GM10248 (cell line): ENCODE data around the gene PDE4B.
"Not testable (repeated sequence)": the region's sequence is repeated elsewhere in the genome, so short reads cannot be mapped to it uniquely, and the experiment has no call there.

ENCODE experiments used
- CTCF ChIA-PET: fragments of 300-600 bp; sonication (Branson Sonifier 250); formaldehyde crosslinking; extraction: SDS; loops from one replicate; lab custom pipeline; 2021; ENCODE audit warnings: antibody characterized with exemption; lab: Yijun Ruan, JAX
- POLR2A ChIA-PET: fragments of 350-650 bp; sonication (Branson Sonifier 250); formaldehyde crosslinking; extraction: SDS; loops from one replicate; lab custom pipeline; 2020; ENCODE audit warnings: antibody characterized with exemption; lab: Yijun Ruan, JAX
- DNase-seq: peaks from one replicate; pipeline ENCODE4 v3.0.0; 2012; ENCODE audit errors: extremely low spot score
- CTCF ChIP-seq: IDR thresholded peaks from 2 replicates; pipeline ENCODE4 v1.5.1; 2012; ENCODE audit warnings: mild to moderate bottlenecking, low read depth; ENCODE audit errors: extremely low read depth, missing control alignments, control extremely low read depth

PDE4B gene

GRCh38 chr1:66403007-66403731, 610.5 kb downstream of the PDE4B start:
- TF ChIP-seq CTCF, result no peak
- POLR2A ChIA-PET, result interaction anchor here (1.2 kb wide), 1 partner anchor 23 kb away, joined by 3 read pairs; no protein-coding TSS in a partner anchor
- no peak for DNase-seq
- CTCF ChIA-PET, result interaction anchor here (1.0 to 3.2 kb wide), 13 partner anchors 12 to 161 kb away, joined by 3 to 36 read pairs (median 3); no protein-coding TSS in a partner anchor

- ChIA-PET CTCF (interaction anchor here (1.0 to 2.1 kb wide), 5 partner anchors 10 to 41 kb away, joined by 3 to 10 read pairs (median 3); no protein-coding TSS in a partner anchor), POLR2A (no interaction called here)
- no peak for DNase-seq
- no peak for TF ChIP-seq CTCF
These were observed 612.4 kb downstream of the PDE4B start for GRCh38 chr1:66405061-66405460.

GRCh38 chr1:66411449-66411848, 618.8 kb downstream of the PDE4B start:
- POLR2A ChIA-PET, DNase-seq: not testable (repeated sequence)
- CTCF ChIA-PET, result interaction anchor here (1.1 to 2.3 kb wide), 2 partner anchors 22 to 25 kb away, joined by 3 to 10 read pairs; no protein-coding TSS in a partner anchor

GRCh38 chr1:66412704-66413103, 620.0 kb downstream of the PDE4B start:
- ChIA-PET POLR2A (no interaction called here), CTCF (interaction anchor here (1.1 to 3.4 kb wide), 4 partner anchors 21 to 170 kb away, joined by 3 to 20 read pairs (median 7); no protein-coding TSS in a partner anchor)
- TF ChIP-seq CTCF, result no peak
- DNase-seq, result no peak

GRCh38 chr1:66413136-66413837, 620.6 kb downstream of the PDE4B start:
- POLR2A ChIA-PET, result no interaction called here
- CTCF ChIA-PET, result interaction anchor here (1.2 to 3.4 kb wide), 6 partner anchors 11 to 171 kb away, joined by 3 to 20 read pairs (median 4); no protein-coding TSS in a partner anchor
- DNase-seq, result no peak
- no peak for TF ChIP-seq CTCF

DNA sequence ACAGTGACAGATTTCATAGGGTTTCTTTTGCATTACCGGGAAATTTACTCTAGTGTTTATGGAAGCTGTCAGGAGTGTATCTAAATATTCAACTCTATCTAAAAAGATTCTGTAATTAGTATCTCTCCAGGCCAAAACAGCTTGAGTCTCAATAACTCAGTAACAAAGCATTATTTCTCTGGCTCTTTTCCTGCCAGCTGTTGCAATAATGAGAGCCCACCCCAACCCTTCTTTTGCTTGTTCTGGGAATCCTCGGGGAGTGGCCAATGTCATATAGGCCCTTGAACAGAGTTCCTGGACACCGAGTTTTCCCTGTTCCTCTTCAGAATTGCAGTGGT, 621.1 kb downstream of the PDE4B start:
- CTCF ChIA-PET, result interaction anchor here (1.2 to 3.4 kb wide), 6 partner anchors 12 to 171 kb away, joined by 3 to 20 read pairs (median 4); no protein-coding TSS in a partner anchor
- POLR2A ChIA-PET, result no interaction called here

More for the DNA sequence above, 621.1 kb downstream of the PDE4B start:
- no peak for TF ChIP-seq CTCF
- DNase-seq, result no peak
